SU-DHL-6 (cell line): ENCODE measurements around the gene CECR2.

ENCODE experiments used
- EZH2phosphoT487 ChIP-seq: fragments of 200-600 bp; sonication (generic), shearing (Covaris generic); conservative IDR thresholded peaks from 2 replicates; pipeline ENCODE4 v1.6.1; 2018; ENCODE audit warnings: mild to moderate bottlenecking, antibody characterized with exemption, low read length, moderate library complexity, mixed read lengths
- TF ChIP-seq, protein P1 (sequence below): fragments of 200-600 bp; sonication (generic); IDR thresholded peaks from one replicate; pipeline ENCODE4 v1.5.1; 2017; ENCODE audit warnings: antibody characterized with exemption, mild to moderate bottlenecking, low read length, moderate library complexity; ENCODE audit not compliant: insufficient read depth, poor library complexity, severe bottlenecking

GRCh38 chr22:17493419-17493981, 124.2 kb downstream of the CECR2 start:
- TF ChIP-seq, protein P1, sequence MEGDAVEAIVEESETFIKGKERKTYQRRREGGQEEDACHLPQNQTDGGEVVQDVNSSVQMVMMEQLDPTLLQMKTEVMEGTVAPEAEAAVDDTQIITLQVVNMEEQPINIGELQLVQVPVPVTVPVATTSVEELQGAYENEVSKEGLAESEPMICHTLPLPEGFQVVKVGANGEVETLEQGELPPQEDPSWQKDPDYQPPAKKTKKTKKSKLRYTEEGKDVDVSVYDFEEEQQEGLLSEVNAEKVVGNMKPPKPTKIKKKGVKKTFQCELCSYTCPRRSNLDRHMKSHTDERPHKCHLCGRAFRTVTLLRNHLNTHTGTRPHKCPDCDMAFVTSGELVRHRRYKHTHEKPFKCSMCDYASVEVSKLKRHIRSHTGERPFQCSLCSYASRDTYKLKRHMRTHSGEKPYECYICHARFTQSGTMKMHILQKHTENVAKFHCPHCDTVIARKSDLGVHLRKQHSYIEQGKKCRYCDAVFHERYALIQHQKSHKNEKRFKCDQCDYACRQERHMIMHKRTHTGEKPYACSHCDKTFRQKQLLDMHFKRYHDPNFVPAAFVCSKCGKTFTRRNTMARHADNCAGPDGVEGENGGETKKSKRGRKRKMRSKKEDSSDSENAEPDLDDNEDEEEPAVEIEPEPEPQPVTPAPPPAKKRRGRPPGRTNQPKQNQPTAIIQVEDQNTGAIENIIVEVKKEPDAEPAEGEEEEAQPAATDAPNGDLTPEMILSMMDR = no peak
- TF ChIP-seq EZH2phosphoT487 = no peak
